Body of pancreas (tissue), 4 donors: ENCODE results near the gene ZDHHC1.

ENCODE experiments used
- POLR2A ChIP-seq, 3 donors: fragments of 450-650 bp; IDR thresholded peaks; one replicate each; pipeline ENCODE4 v1.6.1; 2016; ENCODE audit warnings: antibody characterized with exemption in 3 of 3, mild to moderate bottlenecking in 2 of 3
- TF ChIP-seq, protein P1 (sequence below), 7 experiments: fragments of 450-650 bp in 4 of 7; fragments of 200-600 bp in 3 of 7; sonication (generic) in 3 of 7; IDR thresholded peaks; one replicate each; pipeline ENCODE4 v1.5.1; 2016 to 2019; ENCODE audit warnings: antibody characterized with exemption in 7 of 7

DNA sequence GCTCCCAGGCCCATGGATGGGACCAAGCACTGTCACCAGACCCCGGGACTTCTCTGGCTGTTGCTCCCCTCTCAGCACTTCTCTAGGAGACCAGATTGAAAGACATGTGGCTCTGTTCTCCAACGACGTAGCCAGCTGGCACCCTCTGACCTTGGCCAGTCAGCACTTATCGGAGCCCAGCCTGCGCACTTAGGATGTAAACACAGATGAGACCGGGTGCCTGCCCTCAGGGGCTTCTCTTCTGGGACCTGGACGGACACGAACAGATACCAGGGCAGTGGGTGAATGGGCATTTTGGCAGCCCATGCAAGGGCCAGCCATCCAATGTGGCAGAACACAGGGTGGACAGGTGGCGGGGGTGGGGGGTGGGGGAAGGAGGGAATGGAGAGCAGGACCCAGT, 6.6 kb downstream of the ZDHHC1 start:
- TF ChIP-seq, protein P1, sequence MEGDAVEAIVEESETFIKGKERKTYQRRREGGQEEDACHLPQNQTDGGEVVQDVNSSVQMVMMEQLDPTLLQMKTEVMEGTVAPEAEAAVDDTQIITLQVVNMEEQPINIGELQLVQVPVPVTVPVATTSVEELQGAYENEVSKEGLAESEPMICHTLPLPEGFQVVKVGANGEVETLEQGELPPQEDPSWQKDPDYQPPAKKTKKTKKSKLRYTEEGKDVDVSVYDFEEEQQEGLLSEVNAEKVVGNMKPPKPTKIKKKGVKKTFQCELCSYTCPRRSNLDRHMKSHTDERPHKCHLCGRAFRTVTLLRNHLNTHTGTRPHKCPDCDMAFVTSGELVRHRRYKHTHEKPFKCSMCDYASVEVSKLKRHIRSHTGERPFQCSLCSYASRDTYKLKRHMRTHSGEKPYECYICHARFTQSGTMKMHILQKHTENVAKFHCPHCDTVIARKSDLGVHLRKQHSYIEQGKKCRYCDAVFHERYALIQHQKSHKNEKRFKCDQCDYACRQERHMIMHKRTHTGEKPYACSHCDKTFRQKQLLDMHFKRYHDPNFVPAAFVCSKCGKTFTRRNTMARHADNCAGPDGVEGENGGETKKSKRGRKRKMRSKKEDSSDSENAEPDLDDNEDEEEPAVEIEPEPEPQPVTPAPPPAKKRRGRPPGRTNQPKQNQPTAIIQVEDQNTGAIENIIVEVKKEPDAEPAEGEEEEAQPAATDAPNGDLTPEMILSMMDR (IDR thresholded peaks at IDR 0.05), result no peak
- no peak for TF ChIP-seq POLR2A (IDR thresholded peaks at IDR 0.05)
